PFSK-1 (cell line): ENCODE results near the gene SOD2.

Experiments
- POLR2AphosphoS5 ChIP-seq: IDR thresholded peaks from 2 replicates; pipeline ENCODE4 v1.6.1; 2012; ENCODE audit warnings: low read depth, mild to moderate bottlenecking, control low read depth, low read length, moderate library complexity
- REST ChIP-seq, 2 experiments: IDR thresholded peaks; 2 replicates each; pipeline versions ENCODE4 v1.6.1 to v1.8.0; 2011 to 2012; ENCODE audit warnings: low read depth in 2 of 2, low read length in 2 of 2, control low read depth in 1 of 2, inconsistent platforms in 1 of 2, mild to moderate bottlenecking in 1 of 2, moderate library complexity in 1 of 2; ENCODE audit not compliant: insufficient read depth in 1 of 2
- SIN3A ChIP-seq: IDR thresholded peaks from 2 replicates; pipeline ENCODE4 v1.6.1; 2012; ENCODE audit warnings: mild to moderate bottlenecking, low read length, moderate library complexity, borderline replicate concordance; ENCODE audit not compliant: insufficient read depth
- TAF1 ChIP-seq: IDR thresholded peaks from 2 replicates; pipeline ENCODE4 v1.6.1; 2012; ENCODE audit warnings: low read length, control low read depth, borderline replicate concordance; ENCODE audit not compliant: insufficient read depth

- no peak for TF ChIP-seq REST (IDR thresholded peaks at IDR 0.05; ENCODE audit: insufficient read depth in 1 of 2, low read depth in 2 of 2, low read length in 2 of 2)
- no peak for TF ChIP-seq SIN3A
- no peak for TF ChIP-seq POLR2AphosphoS5
- no peak for TF ChIP-seq TAF1
Measured at GRCh38 chr6:159686703-159687102, 6.3 kb downstream of the SOD2 start.
